ENCODE measurements around the gene LONP1. TPM values are rescaled to one million over a fixed set of nuclear protein-coding genes. Genes with fewer than 3 reads are reported as not detected.
A peak's percentile ranks its signal among the peaks of the same experiment; 100 is the strongest.

LONP1 gene
- total RNA-seq, 1 donor from 2014 or later, result 64.4 TPM

- TF ChIP-seq CTCF (IDR thresholded peaks at IDR 0.05; ENCODE audit: unreplicated experiment), result no peak
- peaks cover 13% of the 10 kb centered on the region for H3K4me1 Mint-ChIP-seq (ENCODE audit: unreplicated experiment)
- no peaks in the 10 kb centered on the region for H3K9me3 Mint-ChIP-seq (ENCODE audit: unreplicated experiment)
- no peak overlapping the region for H3K27ac Mint-ChIP-seq (ENCODE audit: unreplicated experiment)
- peaks cover 14% of the 10 kb centered on the region for H3K27me3 Mint-ChIP-seq (ENCODE audit: unreplicated experiment)
- DNase-seq (ENCODE audit: low spot score), result no peak
- no peak overlapping the region for H3K4me3 Mint-ChIP-seq (ENCODE audit: unreplicated experiment)
- peaks cover 29% of the 10 kb centered on the region for H3K36me3 Mint-ChIP-seq (ENCODE audit: low read depth, unreplicated experiment)
Measured at GRCh38 chr19:5672708-5673459, 47.1 kb downstream of the LONP1 start.

- Mint-ChIP-seq H3K4me1 (ENCODE audit: unreplicated experiment) (peaks cover 13% of the 10 kb centered on the region), H3K9me3 (ENCODE audit: unreplicated experiment) (no peaks in the 10 kb centered on the region), H3K36me3 (ENCODE audit: low read depth, unreplicated experiment) (peaks cover 39% of the 10 kb centered on the region), H3K27me3 (ENCODE audit: unreplicated experiment) (peaks cover 13% of the 10 kb centered on the region), H3K4me3 (ENCODE audit: unreplicated experiment) (no peak overlapping the region), H3K27ac (ENCODE audit: unreplicated experiment) (peak overlapping the region; percentile 30)
- no peak for TF ChIP-seq CTCF (IDR thresholded peaks at IDR 0.05; ENCODE audit: unreplicated experiment)
- no peak for DNase-seq (ENCODE audit: low spot score)
Measured at GRCh38 chr19:5671600-5671999, 48.3 kb downstream of the LONP1 start.

DNA sequence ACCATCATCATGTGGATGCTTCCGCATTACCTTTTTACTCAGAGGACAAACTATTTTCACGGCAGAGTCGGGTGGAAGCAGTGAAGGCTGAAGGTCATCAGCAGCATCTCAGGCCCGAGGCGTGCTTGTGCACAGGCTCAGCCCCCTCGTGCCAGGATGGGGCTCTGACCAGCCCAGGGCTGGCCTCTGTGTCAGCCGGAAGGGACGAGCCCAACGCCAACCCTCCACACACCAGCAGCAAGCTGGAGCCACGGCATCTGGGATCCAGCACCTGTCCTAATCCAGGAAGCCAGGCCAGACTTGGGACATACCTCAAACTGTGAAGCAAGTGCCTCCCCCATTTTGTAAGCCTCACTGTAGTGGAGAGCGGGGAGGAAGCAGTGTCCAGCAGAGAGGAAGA is 50.7 kb downstream of the LONP1 start:
- Mint-ChIP-seq H3K27ac (ENCODE audit: unreplicated experiment) (no peak overlapping the region), H3K9me3 (ENCODE audit: unreplicated experiment) (no peaks in the 10 kb centered on the region), H3K4me3 (ENCODE audit: unreplicated experiment) (no peak overlapping the region), H3K27me3 (ENCODE audit: unreplicated experiment) (peaks cover 12% of the 10 kb centered on the region), H3K36me3 (ENCODE audit: low read depth, unreplicated experiment) (peaks cover 46% of the 10 kb centered on the region), H3K4me1 (ENCODE audit: unreplicated experiment) (no peaks in the 10 kb centered on the region)
- TF ChIP-seq CTCF (IDR thresholded peaks at IDR 0.05; ENCODE audit: unreplicated experiment), result no peak
- DNase-seq (ENCODE audit: low spot score), result no peak

GRCh38 chr19:5667751-5668271 is 52.1 kb downstream of the LONP1 start:
- Mint-ChIP-seq H3K4me1 (ENCODE audit: unreplicated experiment) (no peaks in the 10 kb centered on the region), H3K27me3 (ENCODE audit: unreplicated experiment) (peaks cover 5% of the 10 kb centered on the region), H3K4me3 (ENCODE audit: unreplicated experiment) (peak overlapping the region; percentile 79), H3K9me3 (ENCODE audit: unreplicated experiment) (no peaks in the 10 kb centered on the region), H3K36me3 (ENCODE audit: low read depth, unreplicated experiment) (peaks cover 46% of the 10 kb centered on the region), H3K27ac (ENCODE audit: unreplicated experiment) (no peak overlapping the region)
- TF ChIP-seq CTCF (IDR thresholded peaks at IDR 0.05; ENCODE audit: unreplicated experiment), result no peak
- DNase-seq (ENCODE audit: low spot score), result no peak

DNA sequence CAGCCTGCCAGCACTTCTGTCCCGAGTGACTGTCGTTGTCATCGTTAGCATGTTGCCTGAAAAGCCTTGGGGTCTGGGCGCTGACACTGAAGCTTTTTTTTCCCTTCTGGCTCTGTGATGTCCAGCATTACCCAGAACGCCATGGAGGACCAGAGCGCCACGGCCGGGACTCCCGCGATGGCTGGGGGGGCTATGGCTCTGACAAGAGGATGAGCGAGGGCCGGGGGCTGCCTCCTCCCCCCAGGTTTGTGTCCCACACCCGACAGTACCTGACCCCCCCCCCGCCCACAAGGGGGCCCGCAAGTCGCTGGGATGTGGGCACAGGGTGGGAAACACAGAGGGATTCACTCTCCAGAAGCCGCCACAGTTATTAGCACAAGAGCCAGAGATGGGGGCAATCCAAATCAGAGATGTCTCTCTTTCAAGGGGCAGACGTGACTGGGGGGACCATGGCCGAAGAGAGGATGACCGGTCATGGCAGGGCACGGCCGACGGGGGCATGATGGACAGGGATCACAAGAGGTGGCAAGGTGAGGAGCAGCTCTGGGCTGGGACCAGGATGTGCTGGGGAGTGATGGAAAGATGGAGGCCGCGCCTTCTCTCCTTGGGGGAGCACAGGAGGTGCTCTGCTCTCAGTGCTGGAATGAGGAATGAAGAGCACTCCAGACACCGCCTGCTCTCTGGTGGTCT is 52.9 kb downstream of the LONP1 start:
- DNase-seq (ENCODE audit: low spot score), result no peak
- no peak for TF ChIP-seq CTCF (IDR thresholded peaks at IDR 0.05; ENCODE audit: unreplicated experiment)
- H3K27me3 Mint-ChIP-seq (ENCODE audit: unreplicated experiment), result peaks cover 5% of the 10 kb centered on the region
- no peaks in the 10 kb centered on the region for H3K4me1 Mint-ChIP-seq (ENCODE audit: unreplicated experiment)
- no peak overlapping the region for H3K4me3 Mint-ChIP-seq (ENCODE audit: unreplicated experiment)
- H3K36me3 Mint-ChIP-seq (ENCODE audit: low read depth, unreplicated experiment), result peaks cover 43% of the 10 kb centered on the region
- H3K9me3 Mint-ChIP-seq (ENCODE audit: unreplicated experiment), result no peaks in the 10 kb centered on the region
- no peak overlapping the region for H3K27ac Mint-ChIP-seq (ENCODE audit: unreplicated experiment)
